ENCODE measurements around the gene BSCL2.

DNA sequence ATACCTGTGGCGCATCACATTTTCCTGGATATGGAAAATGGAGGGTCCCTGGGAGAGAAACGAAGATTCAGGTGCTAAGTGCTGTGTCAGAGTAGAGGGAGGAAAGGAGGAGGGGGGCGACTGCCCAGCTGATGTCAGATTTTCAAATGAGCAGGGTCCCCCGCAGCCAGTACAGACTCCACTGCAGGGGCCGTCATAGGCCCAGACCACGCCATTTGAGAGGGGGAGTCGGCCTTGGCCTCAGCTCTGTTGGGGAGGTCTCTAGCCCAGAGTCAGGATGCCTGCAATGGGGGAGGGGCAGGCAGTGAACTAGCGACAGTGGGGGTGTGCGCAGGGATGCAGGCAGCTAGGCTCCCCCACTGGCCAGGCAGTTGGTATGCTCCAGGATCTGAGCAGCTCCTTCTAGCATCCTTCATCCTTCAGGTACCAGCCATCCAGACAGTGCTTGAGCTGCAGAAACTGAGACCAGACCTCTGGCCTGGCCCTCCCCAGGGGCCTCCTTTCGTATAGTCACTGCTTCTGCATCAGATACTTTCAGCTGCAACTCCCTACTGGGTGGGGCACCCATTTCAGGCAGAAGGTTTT lies at the start of gene BSCL2, which contains the start of gene GNG3:
- TF ChIP-seq, protein P1, sequence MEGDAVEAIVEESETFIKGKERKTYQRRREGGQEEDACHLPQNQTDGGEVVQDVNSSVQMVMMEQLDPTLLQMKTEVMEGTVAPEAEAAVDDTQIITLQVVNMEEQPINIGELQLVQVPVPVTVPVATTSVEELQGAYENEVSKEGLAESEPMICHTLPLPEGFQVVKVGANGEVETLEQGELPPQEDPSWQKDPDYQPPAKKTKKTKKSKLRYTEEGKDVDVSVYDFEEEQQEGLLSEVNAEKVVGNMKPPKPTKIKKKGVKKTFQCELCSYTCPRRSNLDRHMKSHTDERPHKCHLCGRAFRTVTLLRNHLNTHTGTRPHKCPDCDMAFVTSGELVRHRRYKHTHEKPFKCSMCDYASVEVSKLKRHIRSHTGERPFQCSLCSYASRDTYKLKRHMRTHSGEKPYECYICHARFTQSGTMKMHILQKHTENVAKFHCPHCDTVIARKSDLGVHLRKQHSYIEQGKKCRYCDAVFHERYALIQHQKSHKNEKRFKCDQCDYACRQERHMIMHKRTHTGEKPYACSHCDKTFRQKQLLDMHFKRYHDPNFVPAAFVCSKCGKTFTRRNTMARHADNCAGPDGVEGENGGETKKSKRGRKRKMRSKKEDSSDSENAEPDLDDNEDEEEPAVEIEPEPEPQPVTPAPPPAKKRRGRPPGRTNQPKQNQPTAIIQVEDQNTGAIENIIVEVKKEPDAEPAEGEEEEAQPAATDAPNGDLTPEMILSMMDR (IDR thresholded peaks at IDR 0.05) = no peak
- no peak for TF ChIP-seq TEAD4 (CRISPR knock-in tag; IDR thresholded peaks at IDR 0.05)
- TF ChIP-seq FOXJ3 (CRISPR knock-in tag; IDR thresholded peaks at IDR 0.05; ENCODE audit: borderline replicate concordance) = no peak
